ENCODE measurements around the gene LRRC8D. TPM values are rescaled to one million over a fixed set of nuclear protein-coding genes. Genes with fewer than 3 reads are reported as not detected.

The LRRC8D gene
- total RNA-seq, 4 donors from 2014 or later, result 28.9 to 113 (median 58.8) TPM

DNA sequence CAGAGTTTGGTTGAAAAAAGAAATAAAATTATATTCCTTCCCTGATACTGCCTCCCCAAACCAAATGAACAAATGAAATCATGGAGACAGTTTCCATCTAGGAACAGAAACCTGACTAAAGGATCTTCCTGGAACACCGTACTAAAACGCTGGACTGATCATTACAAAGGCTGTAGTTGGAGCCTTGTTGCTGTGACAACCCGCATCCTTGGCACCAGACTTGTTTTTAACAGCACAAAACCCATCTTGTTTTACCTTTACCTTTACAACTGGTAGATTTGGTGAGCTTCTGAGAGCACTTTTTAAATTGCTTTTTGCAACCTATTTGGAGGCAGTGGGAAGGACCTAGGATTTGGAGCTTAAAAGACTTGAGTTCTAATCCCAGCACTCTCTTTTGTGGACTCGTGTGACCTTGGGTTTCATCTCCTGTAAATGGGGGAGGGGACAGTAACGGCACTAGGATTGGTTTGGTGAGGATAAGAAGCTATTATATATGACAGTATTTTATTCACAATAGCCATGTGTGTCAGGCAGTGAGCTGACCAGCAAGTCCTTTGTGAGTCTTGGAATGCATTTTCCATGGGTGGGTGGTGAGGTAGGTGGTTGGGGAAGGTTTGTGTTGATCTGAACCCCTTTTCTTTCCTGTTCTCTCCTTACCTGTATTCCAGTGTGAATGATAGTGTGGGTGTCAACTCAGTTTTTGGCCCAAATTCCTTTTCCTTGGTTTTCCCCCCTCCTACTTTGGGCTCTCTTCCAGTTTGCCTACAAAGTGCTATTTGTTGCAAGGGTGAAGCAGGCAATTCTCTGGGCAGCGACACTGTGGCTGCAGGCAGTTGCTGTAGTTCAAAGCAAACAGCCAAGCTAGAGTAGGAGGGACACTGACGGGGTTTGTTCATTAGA, 12.6 kb downstream of the LRRC8D start:
- no peaks in the 10 kb centered on the region for H3K9me3 ChIP-seq
- TF ChIP-seq, protein P1, sequence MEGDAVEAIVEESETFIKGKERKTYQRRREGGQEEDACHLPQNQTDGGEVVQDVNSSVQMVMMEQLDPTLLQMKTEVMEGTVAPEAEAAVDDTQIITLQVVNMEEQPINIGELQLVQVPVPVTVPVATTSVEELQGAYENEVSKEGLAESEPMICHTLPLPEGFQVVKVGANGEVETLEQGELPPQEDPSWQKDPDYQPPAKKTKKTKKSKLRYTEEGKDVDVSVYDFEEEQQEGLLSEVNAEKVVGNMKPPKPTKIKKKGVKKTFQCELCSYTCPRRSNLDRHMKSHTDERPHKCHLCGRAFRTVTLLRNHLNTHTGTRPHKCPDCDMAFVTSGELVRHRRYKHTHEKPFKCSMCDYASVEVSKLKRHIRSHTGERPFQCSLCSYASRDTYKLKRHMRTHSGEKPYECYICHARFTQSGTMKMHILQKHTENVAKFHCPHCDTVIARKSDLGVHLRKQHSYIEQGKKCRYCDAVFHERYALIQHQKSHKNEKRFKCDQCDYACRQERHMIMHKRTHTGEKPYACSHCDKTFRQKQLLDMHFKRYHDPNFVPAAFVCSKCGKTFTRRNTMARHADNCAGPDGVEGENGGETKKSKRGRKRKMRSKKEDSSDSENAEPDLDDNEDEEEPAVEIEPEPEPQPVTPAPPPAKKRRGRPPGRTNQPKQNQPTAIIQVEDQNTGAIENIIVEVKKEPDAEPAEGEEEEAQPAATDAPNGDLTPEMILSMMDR (IDR thresholded peaks at IDR 0.05), result no peak
- TF ChIP-seq POLR2A (IDR thresholded peaks at IDR 0.05), result no peak
- no peaks in the 10 kb centered on the region for H3K4me1 ChIP-seq
- no peak for DNase-seq
- no peaks in the 10 kb centered on the region for H3K36me3 ChIP-seq
- H3K27ac ChIP-seq, result no peak overlapping the region
- H3K4me3 ChIP-seq, result no peak overlapping the region
- H3K27me3 ChIP-seq, result no peaks in the 10 kb centered on the region

DNA sequence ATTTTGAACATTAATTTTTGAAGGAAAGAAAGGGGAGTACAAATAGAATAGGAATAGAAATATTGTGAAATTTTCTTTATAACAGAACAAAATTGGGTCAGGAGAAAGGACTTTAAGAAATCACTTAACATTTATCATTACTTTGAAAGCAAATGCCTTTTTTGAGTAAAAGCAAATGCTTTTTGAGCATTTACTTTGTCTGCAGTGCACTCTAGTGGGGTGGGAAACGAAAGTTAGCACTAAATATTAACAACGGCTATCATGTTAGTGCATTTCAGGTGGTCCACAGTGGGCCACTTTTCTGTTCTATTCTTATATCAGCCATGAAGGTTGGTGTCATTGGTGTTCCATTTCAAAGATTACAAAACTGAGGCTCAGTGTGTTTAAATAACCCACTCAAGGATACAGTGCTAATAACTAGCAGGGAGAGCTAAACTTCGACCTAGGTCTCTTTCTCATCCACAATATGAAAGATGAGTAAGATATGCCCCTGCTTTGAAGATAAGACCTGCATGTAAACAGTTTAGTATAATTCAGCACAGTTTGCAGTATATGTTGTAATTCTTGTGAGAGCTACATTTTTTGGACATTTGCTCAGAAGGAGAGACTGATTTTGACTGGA, 13.4 kb downstream of the LRRC8D start:
- H3K9me3 ChIP-seq, result no peaks in the 10 kb centered on the region
- no peak overlapping the region for H3K27ac ChIP-seq
- H3K36me3 ChIP-seq, result no peaks in the 10 kb centered on the region
- TF ChIP-seq, protein P1 (IDR thresholded peaks at IDR 0.05), result no peak
- no peak for TF ChIP-seq POLR2A (IDR thresholded peaks at IDR 0.05)
- no peaks in the 10 kb centered on the region for H3K4me1 ChIP-seq
- no peaks in the 10 kb centered on the region for H3K27me3 ChIP-seq
- no peak for DNase-seq
- H3K4me3 ChIP-seq, result no peak overlapping the region

DNA sequence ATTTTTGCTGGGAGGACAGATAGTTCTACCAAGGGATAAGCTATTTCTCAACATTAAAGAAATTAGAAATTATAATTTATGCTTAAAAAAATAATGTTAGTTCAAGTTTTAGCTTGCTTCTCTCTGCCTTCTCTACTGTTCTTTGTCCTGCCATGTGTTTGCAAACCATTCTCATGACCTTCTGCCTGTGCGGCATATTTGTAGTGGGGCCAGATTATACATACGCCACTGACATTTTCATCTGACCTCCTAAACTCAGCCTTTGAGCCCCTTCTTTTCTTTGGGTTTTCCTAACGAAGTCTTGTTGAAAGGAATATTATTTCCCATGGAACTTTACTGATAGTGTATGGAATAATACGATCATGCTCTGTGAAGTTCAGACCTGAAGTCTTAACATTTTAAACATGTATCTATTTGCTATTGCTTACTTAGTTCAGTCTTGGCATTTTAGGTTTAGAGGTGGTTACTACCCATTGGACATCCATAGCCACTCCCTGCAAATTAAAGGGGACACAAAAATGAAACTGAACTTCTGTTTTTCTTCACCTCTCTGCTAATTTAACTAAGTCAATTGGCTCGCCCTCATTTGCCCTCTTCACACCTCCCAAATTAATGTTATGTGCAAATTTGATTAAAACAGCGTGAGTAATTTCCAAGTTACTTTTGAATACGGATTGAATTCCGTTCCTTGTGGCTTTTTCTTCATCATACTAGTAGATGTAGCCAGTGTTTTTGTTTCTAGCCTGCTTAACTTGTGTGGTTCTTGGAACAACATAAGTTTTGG, 15.6 kb downstream of the LRRC8D start:
- Histone ChIP-seq H3K27ac (no peak overlapping the region), H3K4me3 (no peak overlapping the region), H3K9me3 (no peaks in the 10 kb centered on the region), H3K4me1 (no peaks in the 10 kb centered on the region), H3K27me3 (no peaks in the 10 kb centered on the region), H3K36me3 (no peaks in the 10 kb centered on the region)
- DNase-seq, result no peak
- TF ChIP-seq, protein P1 (IDR thresholded peaks at IDR 0.05), result no peak
- TF ChIP-seq POLR2A (IDR thresholded peaks at IDR 0.05), result no peak

DNA sequence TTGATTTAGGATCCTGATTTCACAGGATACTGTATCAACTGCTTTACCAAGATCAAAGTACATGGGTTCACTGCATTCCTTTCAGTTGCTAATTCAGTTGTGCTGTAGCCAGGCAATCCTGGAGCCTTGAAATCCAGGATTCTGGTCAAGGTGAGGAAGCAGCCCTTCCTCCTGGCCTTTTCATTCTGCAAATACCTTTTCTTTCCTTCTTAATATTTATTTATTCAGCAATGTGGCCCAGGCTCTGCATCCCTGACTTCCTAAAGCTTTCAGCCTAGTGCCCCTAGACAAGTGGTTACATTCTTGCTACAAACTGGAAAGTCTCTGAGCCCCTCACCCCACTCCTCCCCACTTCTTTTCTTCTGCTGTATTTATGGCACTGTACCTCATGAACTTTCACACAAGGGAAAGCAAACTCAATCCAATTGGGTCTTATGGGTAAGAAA, 16.2 kb downstream of the LRRC8D start:
- no peak overlapping the region for H3K27ac ChIP-seq
- no peaks in the 10 kb centered on the region for H3K9me3 ChIP-seq

DNA sequence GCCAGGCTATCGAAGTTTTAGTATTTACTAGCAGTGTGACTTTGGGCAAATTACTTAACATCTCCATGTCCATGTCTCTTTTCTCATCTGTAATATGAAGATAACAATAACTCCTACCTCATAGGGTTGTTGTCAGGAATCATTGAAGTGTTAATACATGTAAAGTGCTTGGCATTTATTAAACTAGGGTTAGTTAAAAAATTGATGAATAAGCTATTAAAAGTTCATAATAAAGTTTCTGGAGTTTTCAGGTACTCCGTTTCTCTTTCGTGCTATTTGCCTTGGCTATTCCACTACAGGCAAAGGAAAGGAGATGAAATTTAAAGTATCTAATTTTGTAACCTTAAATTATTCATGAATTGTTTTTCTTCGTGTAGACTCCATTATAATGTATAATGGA, 16.7 kb downstream of the LRRC8D start:
- DNase-seq, result no peak
- peaks cover 0 to 1% (median 0%) of the 10 kb centered on the region in 4 donors for H3K4me1 ChIP-seq
- H3K4me3 ChIP-seq, result no peak overlapping the region
- no peaks in the 10 kb centered on the region for H3K36me3 ChIP-seq
- H3K9me3 ChIP-seq, result no peaks in the 10 kb centered on the region
- H3K27ac ChIP-seq, result no peak overlapping the region
- no peak for TF ChIP-seq POLR2A (IDR thresholded peaks at IDR 0.05)
- TF ChIP-seq, protein P1 (IDR thresholded peaks at IDR 0.05), result no peak
- H3K27me3 ChIP-seq, result no peaks in the 10 kb centered on the region

More for the DNA sequence above, 16.2 kb downstream of the LRRC8D start:
- Histone ChIP-seq H3K4me1 (no peaks in the 10 kb centered on the region), H3K4me3 (no peak overlapping the region), H3K36me3 (no peaks in the 10 kb centered on the region), H3K27me3 (no peaks in the 10 kb centered on the region)
- no peak for DNase-seq
- TF ChIP-seq, protein P1 (IDR thresholded peaks at IDR 0.05), result no peak
- no peak for TF ChIP-seq POLR2A (IDR thresholded peaks at IDR 0.05)
